Subcutaneous abdominal adipose tissue (tissue), 5 donors: Measurements from ENCODE around the gene OTUD6A.
"Not testable (repeated sequence)": the region's sequence is repeated elsewhere in the genome, so short reads cannot be mapped to it uniquely, and the experiment has no call there.

Experiments
- H3K27ac ChIP-seq: one replicate; pipeline ENCODE4 v1.7.0; 2013; ENCODE audit warnings: low read depth, mild to moderate bottlenecking, inconsistent platforms, low read length, moderate library complexity
- H3K27me3 ChIP-seq, 5 donors: one replicate each; pipeline ENCODE4 v1.7.0; 2013; ENCODE audit warnings: low read length in 5 of 5, inconsistent platforms in 1 of 5; ENCODE audit not compliant: control insufficient read depth in 5 of 5, insufficient read depth in 4 of 5
- H3K36me3 ChIP-seq, 5 donors: one replicate each; pipeline ENCODE4 v1.7.0; 2013; ENCODE audit warnings: low read length in 5 of 5; ENCODE audit not compliant: control insufficient read depth in 5 of 5, insufficient read depth in 5 of 5
- H3K4me1 ChIP-seq, 5 donors: one replicate each; pipeline ENCODE4 v1.7.0; 2013; ENCODE audit warnings: low read length in 5 of 5, mild to moderate bottlenecking in 3 of 5, moderate library complexity in 1 of 5; ENCODE audit not compliant: control insufficient read depth in 5 of 5, insufficient read depth in 5 of 5
- H3K4me3 ChIP-seq, 5 donors: one replicate each; pipeline ENCODE4 v1.7.0; 2013; ENCODE audit warnings: low read length in 5 of 5, low read depth in 1 of 5
- H3K9ac ChIP-seq, 5 donors: one replicate each; pipeline ENCODE4 v1.7.0; 2013; ENCODE audit warnings: low read length in 5 of 5, mild to moderate bottlenecking in 4 of 5, moderate library complexity in 3 of 5
- H3K9me3 ChIP-seq, 5 donors: one replicate each; pipeline ENCODE4 v1.7.0; 2013; ENCODE audit warnings: low read length in 5 of 5; ENCODE audit not compliant: control insufficient read depth in 5 of 5
- donor health status: healthy.
- donor health status: healthy.
- donor health status: healthy.
- donor health status: healthy.
- donor health status: healthy.

Gene OTUD6A

DNA sequence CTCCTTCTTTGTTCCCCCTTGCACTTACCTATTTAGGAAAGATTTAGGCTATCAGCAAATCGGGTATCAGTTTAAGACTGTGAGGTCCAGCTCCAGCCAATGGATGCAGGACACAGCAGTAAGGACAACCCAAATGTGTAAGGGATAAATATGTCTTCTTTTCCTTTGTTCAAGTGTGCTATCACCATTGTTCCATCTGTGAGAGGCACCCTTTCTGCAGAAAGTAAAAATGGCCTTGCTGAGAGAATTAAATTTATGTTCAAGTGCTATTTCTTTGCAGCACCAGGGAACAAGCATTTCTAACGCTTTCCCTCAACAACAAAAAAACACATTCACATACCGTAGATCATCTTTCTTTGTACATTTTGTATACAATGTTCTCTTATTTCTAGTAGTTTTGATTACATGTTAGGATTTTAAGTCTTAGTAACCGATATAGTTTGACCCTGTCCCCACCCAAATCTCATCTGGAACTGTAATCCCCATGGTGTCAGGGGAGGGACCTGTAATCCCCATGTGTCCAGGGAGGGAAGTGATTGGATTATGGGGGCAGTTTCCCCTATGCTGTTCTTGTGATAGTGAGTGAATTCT is 49.3 kb downstream of the OTUD6A start:
- H3K9ac ChIP-seq, H3K4me3 ChIP-seq, H3K27me3 ChIP-seq, H3K27ac ChIP-seq, H3K4me1 ChIP-seq, H3K36me3 ChIP-seq: not testable (repeated sequence)
- H3K9me3 ChIP-seq = peaks cover 3 to 15% (median 12%) of the 10 kb centered on the region in 5 donors
